HepG2 (cell line): ENCODE data around the gene CDK3. TPM values are rescaled to one million over a fixed set of nuclear protein-coding genes. Genes with fewer than 3 reads are reported as not detected.

ENCODE experiments used
- AHR ChIP-seq: IDR thresholded peaks from 2 replicates; pipeline ENCODE4 v1.6.1; 2018; ENCODE audit warnings: missing genetic modification reagents, missing compliant biosample characterization
- ARHGAP35 ChIP-seq: sonication (generic); formaldehyde crosslinking; IDR thresholded peaks from 2 replicates; pipeline ENCODE4 v1.9.0; 2022; ENCODE audit warnings: mild to moderate bottlenecking, inconsistent platforms, moderate library complexity, missing genetic modification reagents, borderline replicate concordance
- BATF2 ChIP-seq: sonication (generic); formaldehyde crosslinking; IDR thresholded peaks from 2 replicates; pipeline ENCODE4 v1.8.0; 2022; ENCODE audit warnings: mild to moderate bottlenecking, missing genetic modification reagents, moderate library complexity
- CEBPZ ChIP-seq: IDR thresholded peaks from 2 replicates; pipeline ENCODE4 v1.6.1; 2012; ENCODE audit warnings: low read length, improper control_type of control experiment
- FOXK2 ChIP-seq: fragments of 450-650 bp; IDR thresholded peaks from 2 replicates; pipeline ENCODE4 v1.6.1; 2016
- GABPA ChIP-seq, 2 experiments: IDR thresholded peaks; 2 replicates each; pipeline ENCODE4 v1.6.1; 2011 to 2016; ENCODE audit warnings: low read depth in 2 of 2, low read length in 1 of 2, missing biosample characterization in 1 of 2, missing genetic modification characterization in 1 of 2
- KDM5A ChIP-seq: fragments of 200-600 bp; sonication (generic); IDR thresholded peaks from 2 replicates; pipeline ENCODE4 v1.7.0; 2018; ENCODE audit warnings: antibody characterized with exemption, mild to moderate bottlenecking, low read length, borderline replicate concordance
- NFE2L1 ChIP-seq: sonication (generic); formaldehyde crosslinking; IDR thresholded peaks from 2 replicates; pipeline ENCODE4 v1.4.0; 2020; ENCODE audit warnings: missing genetic modification reagents, mild to moderate bottlenecking, borderline replicate concordance
- PRMT3 ChIP-seq: sonication (generic); formaldehyde crosslinking; IDR thresholded peaks from 2 replicates; pipeline ENCODE4 v1.8.1; 2022; ENCODE audit warnings: low read depth, mild to moderate bottlenecking, moderate library complexity, missing genetic modification reagents, borderline replicate concordance
- RCOR2 ChIP-seq: IDR thresholded peaks from 2 replicates; pipeline ENCODE4 v1.6.1; 2016; ENCODE audit warnings: missing biosample characterization, missing genetic modification reagents
- YEATS2 ChIP-seq: sonication (generic); formaldehyde crosslinking; IDR thresholded peaks from 2 replicates; pipeline ENCODE4 v1.4.0; 2020; ENCODE audit warnings: missing genetic modification reagents, borderline replicate concordance
- ZBTB49 ChIP-seq: sonication (generic); formaldehyde crosslinking; IDR thresholded peaks from 2 replicates; pipeline ENCODE4 v1.4.0; 2020; ENCODE audit warnings: missing genetic modification reagents, borderline replicate concordance
- ZNF224 ChIP-seq: sonication (generic); formaldehyde crosslinking; IDR thresholded peaks from 2 replicates; pipeline ENCODE4 v1.5.0; 2020; ENCODE audit warnings: mild to moderate bottlenecking, missing genetic modification reagents
- ZNF510 ChIP-seq: sonication (generic); formaldehyde crosslinking; IDR thresholded peaks from 2 replicates; pipeline ENCODE4 v1.4.0; 2020; ENCODE audit warnings: low read depth, mild to moderate bottlenecking, missing genetic modification reagents
- ZNF747 ChIP-seq: sonication (generic); formaldehyde crosslinking; IDR thresholded peaks from 2 replicates; pipeline ENCODE4 v1.8.1; 2023; ENCODE audit warnings: missing genetic modification reagents, mild to moderate bottlenecking, borderline replicate concordance
- ZSCAN9 ChIP-seq: IDR thresholded peaks from 2 replicates; pipeline ENCODE4 v1.6.1; 2016; ENCODE audit warnings: borderline replicate concordance
- polyA plus RNA-seq, 8 experiments: library from polyadenylated mRNA; depleted of rRNA in 3 of 8; stranded (reverse) in 7 of 8; unstranded in 1 of 8; fragments of >200 nt; fragmentation: Illumina TruSeq in 4 of 8; extraction: Trizol in 4 of 8; gene quantifications; 2 replicates each; pipeline versions ENCODE4 v1.2.1 to v1.2.3, GENCODE V29; 2011 to 2016; ENCODE audit warnings: low read depth in 4 of 8, missing spikeins in 1 of 8, mixed read lengths in 1 of 8; ENCODE audit not compliant: insufficient read depth in 1 of 8
- total RNA-seq, 5 experiments: library from RNA; depleted of rRNA; stranded (reverse); fragments of >200 nt; fragmentation: Illumina TruSeq; extraction: Trizol; gene quantifications; 2 replicates each; pipeline ENCODE4 v1.2.3, GENCODE V29; 2016; ENCODE audit warnings: low read depth in 1 of 5
- TF ChIP-seq, protein P1 (sequence below): sonication (generic); formaldehyde crosslinking; IDR thresholded peaks from 2 replicates; pipeline ENCODE4 v1.4.0; 2020; ENCODE audit warnings: missing genetic modification reagents

Gene CDK3
- total and polyA plus RNA-seq, 2 of the 13 experiments (the other 11 are each of a cell fraction or from before 2014, with no cell fraction given) = 5.8 to 11.4 TPM

DNA sequence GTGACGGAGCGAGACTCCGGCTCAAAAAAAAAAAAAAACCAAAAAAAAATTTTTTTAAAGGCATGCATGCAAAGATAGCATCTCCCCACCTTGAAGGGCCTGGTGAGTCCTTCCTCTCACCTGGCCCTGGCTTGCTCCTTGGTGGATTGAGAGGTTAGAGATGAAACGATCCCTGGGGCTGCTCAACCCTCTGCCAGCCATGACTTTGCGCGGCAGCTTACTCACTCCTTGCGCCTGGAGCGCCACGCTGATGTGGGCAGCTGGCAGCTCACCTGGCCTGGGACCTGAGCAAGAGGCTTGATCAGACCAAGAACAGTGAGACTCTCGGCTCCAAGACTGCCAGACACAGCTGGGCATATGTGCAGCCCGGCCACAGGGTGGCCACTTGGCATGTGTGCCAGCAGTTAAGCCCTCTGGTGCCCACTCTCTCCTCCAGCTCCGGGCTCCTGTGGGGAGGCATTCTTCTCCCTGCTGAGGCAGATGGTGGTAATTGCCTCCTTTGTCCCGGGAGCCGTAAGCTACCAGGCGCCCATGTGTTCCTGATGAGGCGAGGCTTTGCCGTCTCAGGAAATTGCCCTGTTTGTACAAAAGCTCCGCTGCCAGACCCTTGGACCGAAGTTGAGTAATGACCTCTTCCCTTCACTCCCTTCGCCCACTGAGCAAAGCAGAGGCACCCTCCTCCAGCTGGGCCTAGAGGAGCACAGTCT, 31.6 kb downstream of the CDK3 start (continued):
- TF ChIP-seq ZBTB49 (CRISPR knock-in tag) = no peak
- TF ChIP-seq PRMT3 = no peak
- no peak for TF ChIP-seq CEBPZ
- TF ChIP-seq RCOR2 (CRISPR knock-in tag) = peak; percentile 78; the same call in 1 of the 2 replicates
- no peak for TF ChIP-seq ZSCAN9
- no peak for TF ChIP-seq BATF2 (CRISPR knock-in tag)
- no peak for TF ChIP-seq FOXK2
- TF ChIP-seq GABPA (IDR thresholded peaks at IDR 0.05; ENCODE audit: low read depth, low read length) = no peak
- no peak for TF ChIP-seq GABPA (CRISPR knock-in tag; IDR thresholded peaks at IDR 0.05; ENCODE audit: low read depth)
- no peak; the same call in 1 of the 2 replicates for TF ChIP-seq ZNF747 (CRISPR knock-in tag)
- TF ChIP-seq AHR (CRISPR knock-in tag) = peak; percentile 51; the same call in 1 of the 2 replicates
- TF ChIP-seq ZNF224 = no peak
- TF ChIP-seq NFE2L1 (CRISPR knock-in tag) = no peak
- TF ChIP-seq ZNF510 = no peak
- no peak; the same call in 1 of the 2 replicates for TF ChIP-seq ARHGAP35
- TF ChIP-seq, protein P1, sequence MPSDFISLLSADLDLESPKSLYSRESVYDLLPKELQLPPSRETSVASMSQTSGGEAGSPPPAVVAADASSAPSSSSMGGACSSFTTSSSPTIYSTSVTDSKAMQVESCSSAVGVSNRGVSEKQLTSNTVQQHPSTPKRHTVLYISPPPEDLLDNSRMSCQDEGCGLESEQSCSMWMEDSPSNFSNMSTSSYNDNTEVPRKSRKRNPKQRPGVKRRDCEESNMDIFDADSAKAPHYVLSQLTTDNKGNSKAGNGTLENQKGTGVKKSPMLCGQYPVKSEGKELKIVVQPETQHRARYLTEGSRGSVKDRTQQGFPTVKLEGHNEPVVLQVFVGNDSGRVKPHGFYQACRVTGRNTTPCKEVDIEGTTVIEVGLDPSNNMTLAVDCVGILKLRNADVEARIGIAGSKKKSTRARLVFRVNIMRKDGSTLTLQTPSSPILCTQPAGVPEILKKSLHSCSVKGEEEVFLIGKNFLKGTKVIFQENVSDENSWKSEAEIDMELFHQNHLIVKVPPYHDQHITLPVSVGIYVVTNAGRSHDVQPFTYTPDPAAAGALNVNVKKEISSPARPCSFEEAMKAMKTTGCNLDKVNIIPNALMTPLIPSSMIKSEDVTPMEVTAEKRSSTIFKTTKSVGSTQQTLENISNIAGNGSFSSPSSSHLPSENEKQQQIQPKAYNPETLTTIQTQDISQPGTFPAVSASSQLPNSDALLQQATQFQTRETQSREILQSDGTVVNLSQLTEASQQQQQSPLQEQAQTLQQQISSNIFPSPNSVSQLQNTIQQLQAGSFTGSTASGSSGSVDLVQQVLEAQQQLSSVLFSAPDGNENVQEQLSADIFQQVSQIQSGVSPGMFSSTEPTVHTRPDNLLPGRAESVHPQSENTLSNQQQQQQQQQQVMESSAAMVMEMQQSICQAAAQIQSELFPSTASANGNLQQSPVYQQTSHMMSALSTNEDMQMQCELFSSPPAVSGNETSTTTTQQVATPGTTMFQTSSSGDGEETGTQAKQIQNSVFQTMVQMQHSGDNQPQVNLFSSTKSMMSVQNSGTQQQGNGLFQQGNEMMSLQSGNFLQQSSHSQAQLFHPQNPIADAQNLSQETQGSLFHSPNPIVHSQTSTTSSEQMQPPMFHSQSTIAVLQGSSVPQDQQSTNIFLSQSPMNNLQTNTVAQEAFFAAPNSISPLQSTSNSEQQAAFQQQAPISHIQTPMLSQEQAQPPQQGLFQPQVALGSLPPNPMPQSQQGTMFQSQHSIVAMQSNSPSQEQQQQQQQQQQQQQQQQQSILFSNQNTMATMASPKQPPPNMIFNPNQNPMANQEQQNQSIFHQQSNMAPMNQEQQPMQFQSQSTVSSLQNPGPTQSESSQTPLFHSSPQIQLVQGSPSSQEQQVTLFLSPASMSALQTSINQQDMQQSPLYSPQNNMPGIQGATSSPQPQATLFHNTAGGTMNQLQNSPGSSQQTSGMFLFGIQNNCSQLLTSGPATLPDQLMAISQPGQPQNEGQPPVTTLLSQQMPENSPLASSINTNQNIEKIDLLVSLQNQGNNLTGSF (CRISPR knock-in tag) = no peak
- peak; percentile 68 for TF ChIP-seq YEATS2
- TF ChIP-seq KDM5A = no peak
